ENCODE results near the gene RIN3.

The RIN3 gene

GRCh38 chr14:92513966-92514843, 624 bp downstream of the RIN3 start:
- DNase-seq (ENCODE audit: low read depth), result peak; percentile 44
- TF ChIP-seq POLR2A (IDR thresholded peaks at IDR 0.05; ENCODE audit: extremely low read depth, insufficient read length), result no peak
- TF ChIP-seq CTCF (IDR thresholded peaks at IDR 0.05; ENCODE audit: low read depth, low read length), result no peak
- TF ChIP-seq MYC (IDR thresholded peaks at IDR 0.05; ENCODE audit: low read depth, low read length), result no peak
- no peak for TF ChIP-seq MAX (IDR thresholded peaks at IDR 0.05; ENCODE audit: low read depth, low read length)
- peak overlapping the region; percentile 74 for H3K4me3 ChIP-seq (ENCODE audit: low read depth, low read length)

- peak overlapping the region; percentile 74 for H3K4me3 ChIP-seq (ENCODE audit: low read depth, low read length)
- TF ChIP-seq MAX (IDR thresholded peaks at IDR 0.05; ENCODE audit: low read depth, low read length) (no peak), CTCF (IDR thresholded peaks at IDR 0.05; ENCODE audit: low read depth, low read length) (no peak), MYC (IDR thresholded peaks at IDR 0.05; ENCODE audit: low read depth, low read length) (no peak), POLR2A (IDR thresholded peaks at IDR 0.05; ENCODE audit: extremely low read depth, insufficient read length) (no peak)
- peak; percentile 53 for DNase-seq (ENCODE audit: low read depth)
Measured at GRCh38 chr14:92514844-92515514, 1.4 kb downstream of the RIN3 start.

GRCh38 chr14:92515546-92516343, 2.2 kb downstream of the RIN3 start:
- H3K4me3 ChIP-seq (ENCODE audit: low read depth, low read length), result peak overlapping the region; percentile 74
- DNase-seq (ENCODE audit: low read depth), result peak; percentile 44
- TF ChIP-seq CTCF (IDR thresholded peaks at IDR 0.05; ENCODE audit: low read depth, low read length), result no peak
- no peak for TF ChIP-seq POLR2A (IDR thresholded peaks at IDR 0.05; ENCODE audit: extremely low read depth, insufficient read length)
- TF ChIP-seq MAX (IDR thresholded peaks at IDR 0.05; ENCODE audit: low read depth, low read length), result no peak
- no peak for TF ChIP-seq MYC (IDR thresholded peaks at IDR 0.05; ENCODE audit: low read depth, low read length)

- TF ChIP-seq MAX (IDR thresholded peaks at IDR 0.05; ENCODE audit: low read depth, low read length) (no peak), MYC (IDR thresholded peaks at IDR 0.05; ENCODE audit: low read depth, low read length) (no peak), CTCF (IDR thresholded peaks at IDR 0.05; ENCODE audit: low read depth, low read length) (no peak), POLR2A (IDR thresholded peaks at IDR 0.05; ENCODE audit: extremely low read depth, insufficient read length) (no peak)
- H3K4me3 ChIP-seq (ENCODE audit: low read depth, low read length), result no peak overlapping the region
- no peak for DNase-seq (ENCODE audit: low read depth)
Measured at GRCh38 chr14:92516344-92516965, 2.9 kb downstream of the RIN3 start.

- DNase-seq (ENCODE audit: low read depth), result no peak
- TF ChIP-seq MAX (IDR thresholded peaks at IDR 0.05; ENCODE audit: low read depth, low read length) (no peak), MYC (IDR thresholded peaks at IDR 0.05; ENCODE audit: low read depth, low read length) (no peak), CTCF (IDR thresholded peaks at IDR 0.05; ENCODE audit: low read depth, low read length) (no peak), POLR2A (IDR thresholded peaks at IDR 0.05; ENCODE audit: extremely low read depth, insufficient read length) (no peak)
Measured at GRCh38 chr14:92516966-92517506, 3.5 kb downstream of the RIN3 start.

More at GRCh38 chr14:92516966-92517506, 3.5 kb downstream of the RIN3 start:
- H3K4me3 ChIP-seq (ENCODE audit: low read depth, low read length), result no peak overlapping the region

Measured in NB4 (cell line).